ENCODE results near the gene LARGE1. TPM values are rescaled to one million over a fixed set of nuclear protein-coding genes. Genes with fewer than 3 reads are reported as not detected.
A peak's percentile ranks its signal among the peaks of the same experiment; 100 is the strongest.

Gene LARGE1
- total and polyA plus RNA-seq, 2 of the 8 experiments (the other 6 are each of a cell fraction or from before 2014, with no cell fraction given): 43.7 to 83.0 TPM

GRCh38 chr22:33288078-33288477, 632.2 kb downstream of the LARGE1 start:
- Histone ChIP-seq H2BK15ac (ENCODE audit: low read length) (no peak overlapping the region), H3K4me3 (ENCODE audit: extremely low read depth in 1 of 4, insufficient read depth in 2 of 4, low read depth in 3 of 4, low read length in 4 of 4) (no peak overlapping the region), H4K91ac (replicated peaks; ENCODE audit: insufficient read length, low read length) (no peak overlapping the region), H2BK20ac (ENCODE audit: low read length) (no peak overlapping the region), H3K27me3 (replicated peaks in 1 of 4; ENCODE audit: control insufficient read depth in 3 of 4, extremely low read depth in 1 of 4, insufficient read depth in 3 of 4, low read length in 3 of 4) (no peaks in the 10 kb centered on the region), H4K20me1 (replicated peaks in 1 of 2; ENCODE audit: control insufficient read depth in 1 of 2, insufficient read depth in 2 of 2, low read length in 2 of 2) (peaks cover 0 to 1% of the 10 kb centered on the region in 2 experiments), H3K14ac (ENCODE audit: insufficient read length) (no peak overlapping the region), H3K23me2 (ENCODE audit: low read depth, low read length) (no peaks in the 10 kb centered on the region), H3K9me3 (ENCODE audit: insufficient read depth in 2 of 2, low read depth in 1 of 2, low read length in 1 of 2) (no peaks in the 10 kb centered on the region), H3K9ac (replicated peaks in 1 of 4; ENCODE audit: extremely low read depth in 1 of 4, low read depth in 3 of 4, low read length in 3 of 4) (no peak overlapping the region), H3K4ac (replicated peaks; ENCODE audit: insufficient read length, low read depth, low read length) (no peak overlapping the region), H3K79me1 (ENCODE audit: low read depth, low read length) (no peaks in the 10 kb centered on the region; the same call in 1 of the 2 replicates), H3K4me2 (ENCODE audit: insufficient read depth in 1 of 2, low read depth in 2 of 2, low read length in 2 of 2) (no peak overlapping the region), H3K56ac (replicated peaks; ENCODE audit: insufficient read length, low read depth, low read length) (no peak overlapping the region), H3K18ac (ENCODE audit: extremely low read depth, low read length) (no peak overlapping the region), H3K23ac (ENCODE audit: insufficient read length) (no peak overlapping the region), H2BK120ac (replicated peaks; ENCODE audit: low read depth, low read length) (no peak overlapping the region), H3K79me2 (ENCODE audit: control insufficient read depth in 1 of 2, insufficient read depth in 2 of 2, low read length in 2 of 2) (no peaks in the 10 kb centered on the region), H2BK12ac (ENCODE audit: low read depth, low read length) (no peak overlapping the region), H2BK5ac (ENCODE audit: low read depth, low read length) (no peak overlapping the region), H2AFZ (ENCODE audit: low read length) (no peak overlapping the region), H3K4me1 (replicated peaks in 1 of 4; ENCODE audit: control insufficient read depth in 3 of 4, insufficient read depth in 4 of 4, low read length in 3 of 4) (no peaks in the 10 kb centered on the region), H3K36me3 (ENCODE audit: control insufficient read depth in 2 of 4, insufficient read depth in 4 of 4, low read length in 3 of 4) (peaks cover 0 to under 1% (median 0%) of the 10 kb centered on the region in 4 experiments; a peak in 1 of 8 replicates), H4K8ac (ENCODE audit: extremely low read depth, insufficient read depth, low read length) (no peak overlapping the region), H4K5ac (ENCODE audit: insufficient read length, low read depth, low read length) (no peak overlapping the region), H3K27ac (ENCODE audit: low read depth, low read length) (no peak overlapping the region), H2AK5ac (ENCODE audit: low read depth, low read length) (no peak overlapping the region)
- DNase-seq (ENCODE audit: low read depth in 1 of 2, low spot score in 2 of 2): no peak
- peak; percentile 13 for FAIRE-seq
- ChIA-PET CTCF (ENCODE audit: partially characterized antibody) (interaction anchor here (1.0 to 2.0 kb wide), 2 partner anchors 13 kb away, joined by 4 to 5 read pairs; no protein-coding TSS in a partner anchor), POLR2A (ENCODE audit: partially characterized antibody) (interaction anchor here (1.4 kb wide), 1 partner anchor 8 kb away, joined by 5 read pairs; no protein-coding TSS in a partner anchor)
- 92% methylated on average over 3 of the region's 3 CpGs; no CpG with 5 or more reads in 1 of the 2 experiments for WGBS, 2 experiments (ENCODE audit: extremely low coverage in 1 of 2, insufficient coverage in 1 of 2, insufficient read length in 1 of 2, insufficient replicate concordance in 2 of 2, low coverage in 1 of 2, low lambda C conversion rate in 2 of 2, missing lambda C conversion rate in 1 of 2)
- TF ChIP-seq JUND (IDR thresholded peaks at IDR 0.05; ENCODE audit: low read length): no peak
- TF ChIP-seq TEAD4 (IDR thresholded peaks at IDR 0.05; ENCODE audit: low read depth, low read length): no peak
- TF ChIP-seq MAX (IDR thresholded peaks at IDR 0.05): no peak
- TF ChIP-seq SP2 (IDR thresholded peaks at IDR 0.05; ENCODE audit: low read length): no peak
- no peak for TF ChIP-seq POLR2A (IDR thresholded peaks at IDR 0.05; ENCODE audit: control extremely low read depth in 1 of 2, low read depth in 2 of 2, low read length in 2 of 2)
- no peak for TF ChIP-seq NANOG (IDR thresholded peaks at IDR 0.05; ENCODE audit: insufficient read depth, low read depth, low read length, poor library complexity, severe bottlenecking)
- no peak for TF ChIP-seq SP1 (IDR thresholded peaks at IDR 0.05; ENCODE audit: low read depth, low read length)
- no peak for TF ChIP-seq ATF3 (IDR thresholded peaks at IDR 0.05; ENCODE audit: insufficient read depth, low read depth, low read length)
- no peak for TF ChIP-seq NRF1 (IDR thresholded peaks at IDR 0.05; ENCODE audit: low read depth, low read length)
- no peak for TF ChIP-seq RXRA (IDR thresholded peaks at IDR 0.05; ENCODE audit: insufficient read depth, low read depth, low read length)
- no peak for TF ChIP-seq SUZ12 (IDR thresholded peaks at IDR 0.05; ENCODE audit: low read length)
- TF ChIP-seq KDM5A (IDR thresholded peaks at IDR 0.05; ENCODE audit: low read length): no peak
- TF ChIP-seq RBBP5 (IDR thresholded peaks at IDR 0.05; ENCODE audit: borderline replicate concordance, low read depth, low read length): no peak
- TF ChIP-seq MAFK (IDR thresholded peaks at IDR 0.05; ENCODE audit: low read depth, low read length): no peak
- TF ChIP-seq CBX8 (IDR thresholded peaks at IDR 0.05; ENCODE audit: borderline replicate concordance, low read depth, low read length): no peak
